GM23338 (cell line): ENCODE results near the gene ABHD3. TPM values are rescaled to one million over a fixed set of nuclear protein-coding genes. Genes with fewer than 3 reads are reported as not detected.
A peak's percentile ranks its signal among the peaks of the same experiment; 100 is the strongest.

Source experiments
- ATAC-seq: fragments of 200-7000 bp; cut with Tn5 transposase; 3 replicates; pipeline ENCODE4 v1.9.1; 2020
- DNase-seq: peaks from one replicate; pipeline ENCODE4 v3.0.0-alpha.2; 2015; ENCODE audit warnings: low spot score
- H2AFZ ChIP-seq: fragments of 200-600 bp; sonication (generic); 2 replicates; pipeline ENCODE4 v1.8.0; 2016; ENCODE audit warnings: antibody characterized with exemption, mild to moderate bottlenecking, moderate library complexity
- H3F3A ChIP-seq: fragments of 200-600 bp; sonication (generic); replicated peaks from 2 replicates; pipeline ENCODE4 v1.8.0; 2017; ENCODE audit warnings: antibody characterized with exemption, mixed run types, low read depth
- H3K27ac ChIP-seq: fragments of 200-600 bp; sonication (generic); 2 replicates; pipeline ENCODE4 v1.6.1; 2016; ENCODE audit warnings: low read depth
- H3K27me3 ChIP-seq: fragments of 200-600 bp; sonication (generic); 2 replicates; pipeline ENCODE4 v1.8.0; 2016; ENCODE audit warnings: mild to moderate bottlenecking, mixed run types, moderate library complexity; ENCODE audit not compliant: insufficient read depth
- H3K36me3 ChIP-seq: fragments of 200-600 bp; sonication (generic); 2 replicates; pipeline ENCODE4 v1.8.0; 2016; ENCODE audit warnings: mild to moderate bottlenecking; ENCODE audit not compliant: insufficient read depth
- H3K4me1 ChIP-seq: fragments of 200-600 bp; sonication (generic); 2 replicates; pipeline ENCODE4 v1.8.0; 2016; ENCODE audit warnings: mild to moderate bottlenecking, moderate library complexity; ENCODE audit not compliant: insufficient read depth
- H3K4me2 ChIP-seq: fragments of 200-600 bp; sonication (generic); 2 replicates; pipeline ENCODE4 v1.7.1; 2017; ENCODE audit warnings: mixed run types
- H3K4me3 ChIP-seq: fragments of 200-600 bp; sonication (generic); 2 replicates; pipeline ENCODE4 v1.6.1; 2016; ENCODE audit warnings: mixed run types
- H3K79me2 ChIP-seq: fragments of 200-600 bp; sonication (generic); replicated peaks from 2 replicates; pipeline ENCODE4 v1.8.0; 2017; ENCODE audit warnings: mild to moderate bottlenecking; ENCODE audit not compliant: insufficient read depth
- H3K9me2 ChIP-seq: fragments of 200-600 bp; sonication (generic); 2 replicates; pipeline ENCODE4 v1.8.0; 2017; ENCODE audit not compliant: insufficient read depth
- H4K20me1 ChIP-seq: fragments of 200-600 bp; sonication (generic); replicated peaks from 2 replicates; pipeline ENCODE4 v1.8.0; 2017; ENCODE audit warnings: mild to moderate bottlenecking; ENCODE audit not compliant: insufficient read depth
- H3K27ac Mint-ChIP-seq: 2 replicates; pipeline ENCODE4 v1.8.0; 2020; ENCODE audit warnings: inconsistent platforms, mild to moderate bottlenecking, moderate library complexity, mixed read lengths
- H3K27me3 Mint-ChIP-seq: 3 replicates; pipeline ENCODE4 v1.8.0; 2022; ENCODE audit warnings: low read depth, mild to moderate bottlenecking, moderate library complexity, mixed read lengths, inconsistent platforms; ENCODE audit not compliant: insufficient read depth, poor library complexity
- H3K36me3 Mint-ChIP-seq: 3 replicates; pipeline ENCODE4 v1.8.0; 2021; ENCODE audit warnings: low read depth, mild to moderate bottlenecking, inconsistent platforms, moderate library complexity, mixed read lengths
- H3K4me1 Mint-ChIP-seq: 3 replicates; pipeline ENCODE4 v1.8.0; 2020; ENCODE audit warnings: mild to moderate bottlenecking, inconsistent platforms, mixed read lengths
- H3K4me3 Mint-ChIP-seq: 3 replicates; pipeline ENCODE4 v1.8.0; 2021; ENCODE audit warnings: moderate library complexity, mild to moderate bottlenecking, inconsistent platforms, mixed read lengths
- H3K9me3 Mint-ChIP-seq: 3 replicates; pipeline ENCODE4 v1.8.0; 2020; ENCODE audit warnings: moderate library complexity, mild to moderate bottlenecking, inconsistent platforms, mixed read lengths
- CREB1 ChIP-seq: fragments of 250-450 bp; sonication (Bioruptor Pico); IDR thresholded peaks from 2 replicates; pipeline ENCODE4 v1.5.0; 2020; ENCODE audit warnings: low read depth, mild to moderate bottlenecking, moderate library complexity
- EZH2 ChIP-seq: fragments of 200-600 bp; sonication (generic); IDR thresholded peaks from one replicate; pipeline ENCODE4 v1.8.0; 2017; ENCODE audit warnings: antibody characterized with exemption, mild to moderate bottlenecking, low read depth; ENCODE audit not compliant: unreplicated experiment
- EZH2phosphoT487 ChIP-seq: fragments of 200-600 bp; sonication (generic); IDR thresholded peaks from one replicate; pipeline ENCODE4 v1.8.1; 2018; ENCODE audit warnings: antibody characterized with exemption; ENCODE audit not compliant: unreplicated experiment
- POLR2AphosphoS5 ChIP-seq: IDR thresholded peaks from 2 replicates; pipeline ENCODE4 v1.6.1; 2016; ENCODE audit warnings: antibody characterized with exemption, low read depth
- ZNF114 ChIP-seq: fragments of 250-450 bp; sonication (Bioruptor Pico); IDR thresholded peaks from 2 replicates; pipeline ENCODE4 v1.5.0; 2020; ENCODE audit warnings: mild to moderate bottlenecking, moderate library complexity
- polyA plus RNA-seq: library from polyadenylated mRNA; unstranded; fragments of >200 nt; fragmentation: Nextera tagmentation; extraction: Ambion mirVana; gene quantifications from 2 replicates; pipeline ENCODE4 v1.2.1, GENCODE V29; 2016
- total RNA-seq: library from RNA; depleted of rRNA; stranded (reverse); fragments of >200 nt; shearing (Covaris generic); gene quantifications from 2 replicates; pipeline ENCODE4 v1.2.3, GENCODE V29; 2014
- TF ChIP-seq, protein P1 (sequence below), 2 experiments: fragments of 200-600 bp in 1 of 2; sonication (generic) in 1 of 2; conservative IDR thresholded peaks; 2 replicates each; pipeline versions ENCODE4 v1.5.1 to v1.6.1; 2016 to 2017; ENCODE audit warnings: antibody characterized with exemption in 2 of 2, low read depth in 2 of 2, mild to moderate bottlenecking in 2 of 2, moderate library complexity in 1 of 2
- TF ChIP-seq, protein P2 (sequence below): fragments of 250-450 bp; sonication (Bioruptor Pico); IDR thresholded peaks from 2 replicates; pipeline ENCODE4 v1.5.0; 2020; ENCODE audit warnings: mild to moderate bottlenecking, moderate library complexity

ABHD3 gene
- total and polyA plus RNA-seq, 2 experiments from 2014 or later = 16.2 to 19.9 TPM

DNA sequence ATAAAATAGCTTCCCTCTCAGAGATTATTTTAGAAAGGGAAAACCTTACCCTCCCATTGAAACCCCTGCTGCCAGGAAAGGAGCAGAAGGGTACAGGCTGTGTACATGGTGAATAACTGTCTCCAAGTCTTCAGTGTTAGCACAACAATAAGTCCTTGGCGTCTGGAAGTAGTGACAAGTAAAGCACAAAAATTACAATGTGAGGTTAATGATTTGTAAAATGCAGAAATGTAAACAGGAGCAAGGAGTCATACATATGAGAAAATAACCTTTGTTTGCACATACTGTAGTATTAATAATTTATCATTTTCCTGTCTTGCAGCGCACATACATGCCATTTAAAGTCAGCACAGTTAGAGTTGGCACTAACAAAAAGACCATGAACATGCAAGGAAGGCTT, 40.5 kb downstream of the ABHD3 start (continued):
- no peak for TF ChIP-seq EZH2phosphoT487

DNA sequence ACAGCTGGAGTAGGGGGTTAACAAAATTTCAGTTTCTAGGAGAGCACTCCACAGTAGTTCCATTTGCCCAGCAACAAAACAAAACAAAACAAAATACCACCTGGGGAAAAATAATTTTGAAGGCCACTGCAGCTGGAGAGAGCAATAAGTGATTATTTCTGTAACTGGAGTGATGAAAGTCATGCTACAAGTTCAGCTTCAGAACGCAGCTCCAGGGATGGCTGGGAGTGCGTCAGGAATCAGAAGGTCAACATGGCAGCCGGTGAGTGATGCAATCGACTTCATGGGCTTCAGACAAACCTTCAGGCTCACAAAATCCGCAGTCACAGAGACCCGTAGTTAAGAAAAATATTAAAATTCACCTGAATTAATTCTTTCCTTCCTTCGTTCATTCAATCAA, 41.0 kb downstream of the ABHD3 start:
- no peak for DNase-seq
- peak overlapping the region; percentile 82 for H3K27ac Mint-ChIP-seq
- H3K9me2 ChIP-seq = no peaks in the 10 kb centered on the region
- no peaks in the 10 kb centered on the region for H3K4me1 ChIP-seq
- H3K4me3 ChIP-seq = no peak overlapping the region
- no peaks in the 10 kb centered on the region for H4K20me1 ChIP-seq
- no peaks in the 10 kb centered on the region for H3K9me3 Mint-ChIP-seq
- no peaks in the 10 kb centered on the region for H3F3A ChIP-seq
- H3K27ac ChIP-seq = no peak overlapping the region
- no peaks in the 10 kb centered on the region for H3K27me3 ChIP-seq
- no peak overlapping the region for H2AFZ ChIP-seq
- H3K4me3 Mint-ChIP-seq = no peak overlapping the region
- TF ChIP-seq, protein P1, sequence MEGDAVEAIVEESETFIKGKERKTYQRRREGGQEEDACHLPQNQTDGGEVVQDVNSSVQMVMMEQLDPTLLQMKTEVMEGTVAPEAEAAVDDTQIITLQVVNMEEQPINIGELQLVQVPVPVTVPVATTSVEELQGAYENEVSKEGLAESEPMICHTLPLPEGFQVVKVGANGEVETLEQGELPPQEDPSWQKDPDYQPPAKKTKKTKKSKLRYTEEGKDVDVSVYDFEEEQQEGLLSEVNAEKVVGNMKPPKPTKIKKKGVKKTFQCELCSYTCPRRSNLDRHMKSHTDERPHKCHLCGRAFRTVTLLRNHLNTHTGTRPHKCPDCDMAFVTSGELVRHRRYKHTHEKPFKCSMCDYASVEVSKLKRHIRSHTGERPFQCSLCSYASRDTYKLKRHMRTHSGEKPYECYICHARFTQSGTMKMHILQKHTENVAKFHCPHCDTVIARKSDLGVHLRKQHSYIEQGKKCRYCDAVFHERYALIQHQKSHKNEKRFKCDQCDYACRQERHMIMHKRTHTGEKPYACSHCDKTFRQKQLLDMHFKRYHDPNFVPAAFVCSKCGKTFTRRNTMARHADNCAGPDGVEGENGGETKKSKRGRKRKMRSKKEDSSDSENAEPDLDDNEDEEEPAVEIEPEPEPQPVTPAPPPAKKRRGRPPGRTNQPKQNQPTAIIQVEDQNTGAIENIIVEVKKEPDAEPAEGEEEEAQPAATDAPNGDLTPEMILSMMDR (conservative IDR thresholded peaks at IDR 0.05; ENCODE audit: low read depth in 2 of 2) = no peak
- no peak for TF ChIP-seq EZH2
- TF ChIP-seq ZNF114 (CRISPR knock-in tag) = no peak
- H3K4me2 ChIP-seq = no peak overlapping the region
- H3K79me2 ChIP-seq = no peaks in the 10 kb centered on the region
- no peak for ATAC-seq
- no peaks in the 10 kb centered on the region for H3K36me3 Mint-ChIP-seq
- peaks cover 8% of the 10 kb centered on the region; the same call in 2 of the 3 replicates for H3K4me1 Mint-ChIP-seq
- H3K27me3 Mint-ChIP-seq = peaks cover 4% of the 10 kb centered on the region
- no peaks in the 10 kb centered on the region for H3K36me3 ChIP-seq

DNA sequence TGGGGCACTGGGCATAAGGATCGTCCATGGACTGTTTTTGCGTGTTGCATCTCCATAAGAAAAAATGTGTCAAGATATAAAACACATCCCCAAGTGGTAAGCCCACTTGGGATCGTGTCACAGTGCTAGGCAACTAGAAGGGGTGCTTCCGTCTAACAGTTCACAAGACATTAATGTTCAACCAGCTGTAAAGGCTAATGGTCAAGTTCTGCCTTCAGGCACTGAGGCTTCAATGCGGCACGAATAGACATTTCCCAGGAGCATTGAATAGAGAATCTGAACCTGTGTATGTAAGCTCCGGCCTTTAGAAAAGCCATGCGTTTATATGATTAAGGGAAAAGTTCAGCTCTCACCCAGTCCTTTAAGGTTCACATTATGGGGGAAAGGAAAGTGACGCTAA, 42.0 kb downstream of the ABHD3 start:
- H3K9me2 ChIP-seq = no peaks in the 10 kb centered on the region
- H3K27me3 ChIP-seq = no peaks in the 10 kb centered on the region
- H3K4me3 ChIP-seq = no peak overlapping the region
- no peak overlapping the region for H2AFZ ChIP-seq
- DNase-seq = no peak
- Mint-ChIP-seq H3K4me1 (peaks cover 8% of the 10 kb centered on the region; the same call in 2 of the 3 replicates), H3K27ac (no peak overlapping the region), H3K36me3 (no peaks in the 10 kb centered on the region), H3K4me3 (no peak overlapping the region), H3K9me3 (no peaks in the 10 kb centered on the region), H3K27me3 (peaks cover 4% of the 10 kb centered on the region)
- H3F3A ChIP-seq = no peaks in the 10 kb centered on the region
- H3K4me1 ChIP-seq = no peaks in the 10 kb centered on the region
- no peak overlapping the region for H3K27ac ChIP-seq
- no peaks in the 10 kb centered on the region for H3K36me3 ChIP-seq
- no peak overlapping the region for H3K4me2 ChIP-seq
- H3K79me2 ChIP-seq = no peaks in the 10 kb centered on the region
- TF ChIP-seq POLR2AphosphoS5 = no peak
- TF ChIP-seq, protein P2, sequence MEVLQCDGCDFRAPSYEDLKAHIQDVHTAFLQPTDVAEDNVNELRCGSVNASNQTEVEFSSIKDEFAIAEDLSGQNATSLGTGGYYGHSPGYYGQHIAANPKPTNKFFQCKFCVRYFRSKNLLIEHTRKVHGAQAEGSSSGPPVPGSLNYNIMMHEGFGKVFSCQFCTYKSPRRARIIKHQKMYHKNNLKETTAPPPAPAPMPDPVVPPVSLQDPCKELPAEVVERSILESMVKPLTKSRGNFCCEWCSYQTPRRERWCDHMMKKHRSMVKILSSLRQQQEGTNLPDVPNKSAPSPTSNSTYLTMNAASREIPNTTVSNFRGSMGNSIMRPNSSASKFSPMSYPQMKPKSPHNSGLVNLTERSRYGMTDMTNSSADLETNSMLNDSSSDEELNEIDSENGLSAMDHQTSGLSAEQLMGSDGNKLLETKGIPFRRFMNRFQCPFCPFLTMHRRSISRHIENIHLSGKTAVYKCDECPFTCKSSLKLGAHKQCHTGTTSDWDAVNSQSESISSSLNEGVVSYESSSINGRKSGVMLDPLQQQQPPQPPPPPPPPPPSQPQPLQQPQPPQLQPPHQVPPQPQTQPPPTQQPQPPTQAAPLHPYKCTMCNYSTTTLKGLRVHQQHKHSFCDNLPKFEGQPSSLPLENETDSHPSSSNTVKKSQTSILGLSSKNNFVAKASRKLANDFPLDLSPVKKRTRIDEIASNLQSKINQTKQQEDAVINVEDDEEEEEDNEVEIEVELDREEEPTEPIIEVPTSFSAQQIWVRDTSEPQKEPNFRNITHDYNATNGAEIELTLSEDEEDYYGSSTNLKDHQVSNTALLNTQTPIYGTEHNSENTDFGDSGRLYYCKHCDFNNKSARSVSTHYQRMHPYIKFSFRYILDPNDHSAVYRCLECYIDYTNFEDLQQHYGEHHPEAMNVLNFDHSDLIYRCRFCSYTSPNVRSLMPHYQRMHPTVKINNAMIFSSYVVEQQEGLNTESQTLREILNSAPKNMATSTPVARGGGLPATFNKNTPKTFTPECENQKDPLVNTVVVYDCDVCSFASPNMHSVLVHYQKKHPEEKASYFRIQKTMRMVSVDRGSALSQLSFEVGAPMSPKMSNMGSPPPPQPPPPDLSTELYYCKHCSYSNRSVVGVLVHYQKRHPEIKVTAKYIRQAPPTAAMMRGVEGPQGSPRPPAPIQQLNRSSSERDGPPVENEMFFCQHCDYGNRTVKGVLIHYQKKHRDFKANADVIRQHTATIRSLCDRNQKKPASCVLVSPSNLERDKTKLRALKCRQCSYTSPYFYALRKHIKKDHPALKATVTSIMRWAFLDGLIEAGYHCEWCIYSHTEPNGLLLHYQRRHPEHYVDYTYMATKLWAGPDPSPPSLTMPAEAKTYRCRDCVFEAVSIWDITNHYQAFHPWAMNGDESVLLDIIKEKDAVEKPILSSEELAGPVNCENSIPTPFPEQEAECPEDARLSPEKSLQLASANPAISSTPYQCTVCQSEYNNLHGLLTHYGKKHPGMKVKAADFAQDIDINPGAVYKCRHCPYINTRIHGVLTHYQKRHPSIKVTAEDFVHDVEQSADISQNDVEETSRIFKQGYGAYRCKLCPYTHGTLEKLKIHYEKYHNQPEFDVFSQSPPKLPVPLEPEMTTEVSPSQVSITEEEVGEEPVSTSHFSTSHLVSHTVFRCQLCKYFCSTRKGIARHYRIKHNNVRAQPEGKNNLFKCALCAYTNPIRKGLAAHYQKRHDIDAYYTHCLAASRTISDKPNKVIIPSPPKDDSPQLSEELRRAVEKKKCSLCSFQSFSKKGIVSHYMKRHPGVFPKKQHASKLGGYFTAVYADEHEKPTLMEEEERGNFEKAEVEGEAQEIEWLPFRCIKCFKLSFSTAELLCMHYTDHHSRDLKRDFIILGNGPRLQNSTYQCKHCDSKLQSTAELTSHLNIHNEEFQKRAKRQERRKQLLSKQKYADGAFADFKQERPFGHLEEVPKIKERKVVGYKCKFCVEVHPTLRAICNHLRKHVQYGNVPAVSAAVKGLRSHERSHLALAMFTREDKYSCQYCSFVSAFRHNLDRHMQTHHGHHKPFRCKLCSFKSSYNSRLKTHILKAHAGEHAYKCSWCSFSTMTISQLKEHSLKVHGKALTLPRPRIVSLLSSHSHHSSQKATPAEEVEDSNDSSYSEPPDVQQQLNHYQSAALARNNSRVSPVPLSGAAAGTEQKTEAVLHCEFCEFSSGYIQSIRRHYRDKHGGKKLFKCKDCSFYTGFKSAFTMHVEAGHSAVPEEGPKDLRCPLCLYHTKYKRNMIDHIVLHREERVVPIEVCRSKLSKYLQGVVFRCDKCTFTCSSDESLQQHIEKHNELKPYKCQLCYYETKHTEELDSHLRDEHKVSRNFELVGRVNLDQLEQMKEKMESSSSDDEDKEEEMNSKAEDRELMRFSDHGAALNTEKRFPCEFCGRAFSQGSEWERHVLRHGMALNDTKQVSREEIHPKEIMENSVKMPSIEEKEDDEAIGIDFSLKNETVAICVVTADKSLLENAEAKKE (CRISPR knock-in tag) = no peak
- no peak for TF ChIP-seq CREB1 (CRISPR knock-in tag)
- TF ChIP-seq ZNF114 (CRISPR knock-in tag) = no peak
- no peaks in the 10 kb centered on the region for H4K20me1 ChIP-seq
- no peak for ATAC-seq
